Endothelial cell of hepatic sinusoid (primary cell): ENCODE results near the gene SEMA5A.

ENCODE experiments used
- in situ Hi-C: cut with HindIII; loops from 2 replicates; pipeline ENCODE4 v1.10.0; 2017; ENCODE audit warnings: low sequenced_read_pairs

The SEMA5A gene

GRCh38 chr5:9523090-9523823 is 22.6 kb downstream of the SEMA5A start:
- in situ Hi-C loops: no loop called here

GRCh38 chr5:9519537-9519936 is 26.3 kb downstream of the SEMA5A start:
- in situ Hi-C loops: no loop called here

- in situ Hi-C loops: no loop called here
These were observed 29.3 kb downstream of the SEMA5A start for GRCh38 chr5:9516591-9516990.

GRCh38 chr5:9515436-9515835 is 30.4 kb downstream of the SEMA5A start:
- in situ Hi-C loops: no loop called here

GRCh38 chr5:9514968-9515367 is 30.9 kb downstream of the SEMA5A start:
- in situ Hi-C loops: no loop called here

- in situ Hi-C loops: no loop called here
These were observed 32.0 kb downstream of the SEMA5A start for GRCh38 chr5:9513827-9514226.

- in situ Hi-C loops: no loop called here
These were observed 33.4 kb downstream of the SEMA5A start for GRCh38 chr5:9512457-9512856.

GRCh38 chr5:9507974-9508373 is 37.9 kb downstream of the SEMA5A start:
- in situ Hi-C loops: no loop called here

GRCh38 chr5:9505225-9505624 is 40.6 kb downstream of the SEMA5A start:
- in situ Hi-C loops: no loop called here

GRCh38 chr5:9502864-9503263 is 43.0 kb downstream of the SEMA5A start:
- in situ Hi-C loops: no loop called here

GRCh38 chr5:9502050-9502834 is 43.6 kb downstream of the SEMA5A start:
- in situ Hi-C loops: no loop called here

GRCh38 chr5:9500625-9501024 is 45.2 kb downstream of the SEMA5A start:
- in situ Hi-C loops: no loop called here

- in situ Hi-C loops: no loop called here
These were observed 45.7 kb downstream of the SEMA5A start for GRCh38 chr5:9500193-9500592.

GRCh38 chr5:9499498-9499876 is 46.4 kb downstream of the SEMA5A start:
- in situ Hi-C loops: loop anchor here (5.0 kb wide), 1 partner anchor 83 kb away; no protein-coding TSS in a partner anchor

GRCh38 chr5:9498541-9499497 is 47.1 kb downstream of the SEMA5A start:
- in situ Hi-C loops: loop anchor here (5.0 kb wide), 1 partner anchor 83 kb away; no protein-coding TSS in a partner anchor

- in situ Hi-C loops: loop anchor here (5.0 kb wide), 1 partner anchor 85 kb away; no protein-coding TSS in a partner anchor
These were observed 48.5 kb downstream of the SEMA5A start for GRCh38 chr5:9497347-9497746.

- in situ Hi-C loops: loop anchor here (5.0 kb wide), 1 partner anchor 86 kb away; no protein-coding TSS in a partner anchor
These were observed 49.1 kb downstream of the SEMA5A start for GRCh38 chr5:9496801-9497200.

- in situ Hi-C loops: loop anchor here (5.0 kb wide), 1 partner anchor 87 kb away; no protein-coding TSS in a partner anchor
These were observed 50.8 kb downstream of the SEMA5A start for GRCh38 chr5:9495121-9495520.

- in situ Hi-C loops: no loop called here
These were observed 51.6 kb downstream of the SEMA5A start for GRCh38 chr5:9494301-9494700.

GRCh38 chr5:9490494-9491097 is 55.3 kb downstream of the SEMA5A start:
- in situ Hi-C loops: no loop called here
